Astrocyte (in vitro differentiated cells and primary cell): ENCODE data around the gene SLC9A3. TPM values are rescaled to one million over a fixed set of nuclear protein-coding genes. Genes with fewer than 3 reads are reported as not detected.
A peak's percentile ranks its signal among the peaks of the same experiment; 100 is the strongest.

Experiments
- DNase-seq: peaks from one replicate; pipeline ENCODE4 v3.0.0-alpha.2; 2010; ENCODE audit warnings: low read depth
- FAIRE-seq: peaks from 2 replicates; lab custom pipeline; 2011; peaks lifted over from hg19 to GRCh38; lab: Jason Lieb, UNC
- H2AFZ ChIP-seq: 2 replicates; pipeline ENCODE4 v1.6.0; 2012; ENCODE audit warnings: low read depth, low read length, inconsistent platforms
- H3K27ac ChIP-seq: 2 replicates; pipeline ENCODE4 v1.5.1; 2011; ENCODE audit warnings: low read depth, low read length, inconsistent platforms
- H3K27me3 ChIP-seq: 2 replicates; pipeline ENCODE4 v1.6.0; 2011; ENCODE audit warnings: low read length, inconsistent platforms; ENCODE audit not compliant: insufficient read depth
- H3K36me3 ChIP-seq: 2 replicates; pipeline ENCODE4 v1.5.1; 2011; ENCODE audit warnings: low read length, inconsistent platforms; ENCODE audit not compliant: insufficient read depth
- H3K4me1 ChIP-seq: 2 replicates; pipeline ENCODE4 v1.5.1; 2011; ENCODE audit warnings: low read length, inconsistent platforms; ENCODE audit not compliant: insufficient read depth
- H3K4me2 ChIP-seq: 2 replicates; pipeline ENCODE4 v1.6.0; 2012; ENCODE audit warnings: low read length, inconsistent platforms
- H3K4me3 ChIP-seq: 2 replicates; pipeline ENCODE4 v1.5.1; 2011; ENCODE audit warnings: low read depth, mild to moderate bottlenecking, low read length, inconsistent platforms; ENCODE audit not compliant: insufficient read depth
- H3K79me2 ChIP-seq: 2 replicates; pipeline ENCODE4 v1.6.0; 2012; ENCODE audit warnings: mild to moderate bottlenecking, low read length, inconsistent platforms; ENCODE audit not compliant: insufficient read depth
- H3K9ac ChIP-seq: 2 replicates; pipeline ENCODE4 v1.6.0; 2012; ENCODE audit warnings: mild to moderate bottlenecking, low read length, inconsistent platforms
- H3K9me3 ChIP-seq: 2 replicates; pipeline ENCODE4 v1.5.1; 2012; ENCODE audit warnings: low read depth, mild to moderate bottlenecking, low read length, inconsistent platforms; ENCODE audit not compliant: insufficient read depth
- H4K20me1 ChIP-seq: 2 replicates; pipeline ENCODE4 v1.6.0; 2012; ENCODE audit warnings: low read length, inconsistent platforms; ENCODE audit not compliant: insufficient read depth
- H3K27ac Mint-ChIP-seq: one replicate; pipeline ENCODE4 v1.8.0; 2021; ENCODE audit warnings: mild to moderate bottlenecking, mixed read lengths; ENCODE audit not compliant: unreplicated experiment
- H3K27me3 Mint-ChIP-seq: one replicate; pipeline ENCODE4 v1.8.0; 2021; ENCODE audit warnings: low read depth, mixed read lengths; ENCODE audit not compliant: unreplicated experiment
- H3K36me3 Mint-ChIP-seq: one replicate; pipeline ENCODE4 v1.8.0; 2021; ENCODE audit warnings: low read depth, mixed read lengths; ENCODE audit not compliant: unreplicated experiment
- H3K4me1 Mint-ChIP-seq: one replicate; pipeline ENCODE4 v1.8.0; 2021; ENCODE audit warnings: low read depth, mixed read lengths; ENCODE audit not compliant: unreplicated experiment
- H3K4me3 Mint-ChIP-seq: one replicate; pipeline ENCODE4 v1.8.0; 2021; ENCODE audit warnings: mild to moderate bottlenecking, moderate library complexity, mixed read lengths; ENCODE audit not compliant: unreplicated experiment
- H3K9me3 Mint-ChIP-seq: one replicate; pipeline ENCODE4 v1.8.0; 2021; ENCODE audit warnings: mild to moderate bottlenecking, mixed read lengths; ENCODE audit not compliant: unreplicated experiment
- EZH2 ChIP-seq: IDR thresholded peaks from 2 replicates; pipeline ENCODE4 v1.6.1; 2012; ENCODE audit warnings: mild to moderate bottlenecking, low read length, inconsistent platforms; ENCODE audit not compliant: insufficient read depth
- total RNA-seq: library from RNA; stranded (reverse); gene quantifications from 2 replicates; pipeline ENCODE4 v1.2.1, GENCODE V29; 2021
- TF ChIP-seq, protein P1 (sequence below): IDR thresholded peaks from 2 replicates; pipeline ENCODE4 v1.5.1; 2011; ENCODE audit warnings: low read depth, mild to moderate bottlenecking, inconsistent platforms, low read length, moderate library complexity; ENCODE audit not compliant: insufficient read depth

The SLC9A3 gene
- total RNA-seq, 1 donor from 2014 or later: 1.0 TPM

DNA sequence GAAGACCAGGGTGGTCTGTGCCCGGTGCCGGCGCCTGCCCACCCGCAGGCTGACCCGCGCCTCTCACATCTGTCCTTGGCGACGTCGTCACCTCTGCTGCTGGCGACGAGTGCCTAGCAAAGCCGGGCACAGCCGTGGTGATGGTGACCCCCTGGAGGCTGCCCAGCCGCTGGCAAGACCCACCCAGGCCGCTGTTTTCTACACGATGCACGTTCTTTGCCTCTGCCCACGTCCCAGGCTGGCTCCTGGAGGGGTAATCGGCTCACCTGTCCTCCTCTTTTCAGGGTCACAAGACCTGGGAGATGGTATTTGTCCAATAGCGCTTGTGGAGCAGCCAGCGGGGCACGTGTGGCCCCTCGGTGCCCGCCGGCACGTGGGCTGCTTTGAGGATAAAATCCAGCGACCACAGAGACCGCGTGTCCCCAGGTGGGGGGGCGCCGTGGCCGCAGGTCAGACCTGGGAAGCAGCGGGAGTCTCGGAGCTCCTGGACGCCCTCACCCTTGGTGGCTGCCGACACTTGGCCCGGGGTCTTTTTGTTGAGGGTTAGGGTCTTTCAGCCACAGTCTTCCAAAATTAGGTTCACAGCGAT, 29.5 kb downstream of the SLC9A3 start:
- no peaks in the 10 kb centered on the region for H3K9me3 ChIP-seq
- Mint-ChIP-seq H3K27me3 (peaks cover 55% of the 10 kb centered on the region), H3K4me3 (no peak overlapping the region), H3K27ac (peak overlapping the region; percentile 34), H3K9me3 (no peaks in the 10 kb centered on the region), H3K4me1 (no peaks in the 10 kb centered on the region), H3K36me3 (no peaks in the 10 kb centered on the region)
- FAIRE-seq (no peak), DNase-seq (no peak)
- no peaks in the 10 kb centered on the region for H4K20me1 ChIP-seq
- H3K79me2 ChIP-seq: no peaks in the 10 kb centered on the region
- H3K36me3 ChIP-seq: no peaks in the 10 kb centered on the region
- H2AFZ ChIP-seq: no peak overlapping the region
- no peak overlapping the region for H3K9ac ChIP-seq
- H3K4me3 ChIP-seq: no peak overlapping the region
- no peaks in the 10 kb centered on the region for H3K4me1 ChIP-seq
- H3K27ac ChIP-seq: no peak overlapping the region
- TF ChIP-seq, protein P1, sequence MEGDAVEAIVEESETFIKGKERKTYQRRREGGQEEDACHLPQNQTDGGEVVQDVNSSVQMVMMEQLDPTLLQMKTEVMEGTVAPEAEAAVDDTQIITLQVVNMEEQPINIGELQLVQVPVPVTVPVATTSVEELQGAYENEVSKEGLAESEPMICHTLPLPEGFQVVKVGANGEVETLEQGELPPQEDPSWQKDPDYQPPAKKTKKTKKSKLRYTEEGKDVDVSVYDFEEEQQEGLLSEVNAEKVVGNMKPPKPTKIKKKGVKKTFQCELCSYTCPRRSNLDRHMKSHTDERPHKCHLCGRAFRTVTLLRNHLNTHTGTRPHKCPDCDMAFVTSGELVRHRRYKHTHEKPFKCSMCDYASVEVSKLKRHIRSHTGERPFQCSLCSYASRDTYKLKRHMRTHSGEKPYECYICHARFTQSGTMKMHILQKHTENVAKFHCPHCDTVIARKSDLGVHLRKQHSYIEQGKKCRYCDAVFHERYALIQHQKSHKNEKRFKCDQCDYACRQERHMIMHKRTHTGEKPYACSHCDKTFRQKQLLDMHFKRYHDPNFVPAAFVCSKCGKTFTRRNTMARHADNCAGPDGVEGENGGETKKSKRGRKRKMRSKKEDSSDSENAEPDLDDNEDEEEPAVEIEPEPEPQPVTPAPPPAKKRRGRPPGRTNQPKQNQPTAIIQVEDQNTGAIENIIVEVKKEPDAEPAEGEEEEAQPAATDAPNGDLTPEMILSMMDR: no peak
- no peak for TF ChIP-seq EZH2
- peaks cover 2% of the 10 kb centered on the region for H3K27me3 ChIP-seq
- no peak overlapping the region for H3K4me2 ChIP-seq

DNA sequence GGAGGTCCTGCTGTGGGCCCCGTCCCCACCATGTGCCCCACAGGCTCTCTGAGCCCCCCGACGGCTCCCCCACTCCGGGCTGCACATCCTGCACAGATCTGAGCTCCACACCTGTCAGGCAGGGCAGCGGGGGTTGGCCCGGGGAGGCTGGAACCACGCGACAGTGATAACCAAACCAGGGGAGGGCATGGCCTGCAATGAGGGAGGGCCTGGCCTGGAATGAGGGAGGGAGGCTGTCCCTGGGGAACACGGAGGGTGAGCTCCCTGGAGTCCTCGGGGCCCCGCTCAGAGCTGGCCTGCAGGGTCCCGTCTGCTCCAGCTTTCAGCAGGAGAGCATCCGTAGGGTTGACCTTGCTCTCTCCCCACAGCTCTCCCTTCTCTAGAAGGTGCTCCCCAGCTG, 30.5 kb downstream of the SLC9A3 start:
- Histone ChIP-seq H4K20me1 (no peaks in the 10 kb centered on the region), H3K4me1 (no peaks in the 10 kb centered on the region), H3K27ac (no peak overlapping the region), H3K9ac (no peak overlapping the region), H3K4me2 (no peak overlapping the region), H2AFZ (no peak overlapping the region), H3K79me2 (no peaks in the 10 kb centered on the region), H3K27me3 (peaks cover 2% of the 10 kb centered on the region), H3K36me3 (no peaks in the 10 kb centered on the region), H3K9me3 (no peaks in the 10 kb centered on the region), H3K4me3 (no peak overlapping the region)
- no peak for TF ChIP-seq EZH2
- TF ChIP-seq, protein P1: no peak
- DNase-seq (no peak), FAIRE-seq (no peak)
- peaks cover 46% of the 10 kb centered on the region for H3K27me3 Mint-ChIP-seq
- H3K36me3 Mint-ChIP-seq: no peaks in the 10 kb centered on the region
- H3K4me3 Mint-ChIP-seq: no peak overlapping the region
- H3K4me1 Mint-ChIP-seq: no peaks in the 10 kb centered on the region
- H3K27ac Mint-ChIP-seq: no peak overlapping the region
- no peaks in the 10 kb centered on the region for H3K9me3 Mint-ChIP-seq

DNA sequence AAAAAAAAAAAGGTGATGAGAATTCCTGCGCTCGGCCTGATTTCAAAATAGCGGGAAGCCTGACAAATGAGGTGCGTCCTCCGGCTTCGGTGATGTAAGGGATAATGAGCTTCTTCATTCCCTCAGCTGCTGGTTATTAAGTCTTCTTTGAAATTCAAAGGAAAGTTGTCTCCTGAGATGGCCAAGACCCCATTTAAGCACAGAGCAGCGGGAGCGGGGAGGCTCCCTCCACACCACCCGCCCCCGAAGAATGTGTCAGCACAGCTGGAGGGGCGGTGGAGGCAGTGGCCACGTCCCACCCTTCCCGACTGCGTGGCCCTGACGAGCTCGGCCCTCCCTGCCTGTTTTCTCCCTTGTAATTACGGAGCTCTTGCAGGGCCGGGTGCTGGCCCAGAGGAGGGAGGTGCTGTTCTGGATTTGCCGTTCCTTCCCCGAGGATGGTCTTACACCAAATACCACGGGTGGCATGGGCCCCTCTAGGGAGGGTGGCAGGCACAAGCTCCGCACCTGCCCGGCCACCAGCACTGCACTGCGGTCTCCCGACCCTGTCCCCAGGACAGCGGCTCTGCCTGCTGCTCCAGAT, 31.0 kb downstream of the SLC9A3 start:
- peaks cover 2% of the 10 kb centered on the region for H3K27me3 ChIP-seq
- H3K4me3 ChIP-seq: no peak overlapping the region
- Mint-ChIP-seq H3K4me3 (no peak overlapping the region), H3K27ac (no peak overlapping the region), H3K9me3 (no peaks in the 10 kb centered on the region), H3K27me3 (peaks cover 40% of the 10 kb centered on the region), H3K4me1 (no peaks in the 10 kb centered on the region), H3K36me3 (no peaks in the 10 kb centered on the region)
- H3K36me3 ChIP-seq: no peaks in the 10 kb centered on the region
- H3K79me2 ChIP-seq: no peaks in the 10 kb centered on the region
- no peak for DNase-seq
- no peaks in the 10 kb centered on the region for H3K4me1 ChIP-seq
- peak overlapping the region; percentile 24 for H2AFZ ChIP-seq
- no peak overlapping the region for H3K4me2 ChIP-seq
- no peak overlapping the region for H3K27ac ChIP-seq
- H4K20me1 ChIP-seq: no peaks in the 10 kb centered on the region
- H3K9me3 ChIP-seq: no peaks in the 10 kb centered on the region
- no peak overlapping the region for H3K9ac ChIP-seq
- no peak for FAIRE-seq
- no peak for TF ChIP-seq EZH2
- TF ChIP-seq, protein P1: no peak
